Psoas muscle (tissue), 8 donors: ENCODE measurements around the gene ULK1. TPM values are rescaled to one million over a fixed set of nuclear protein-coding genes. Genes with fewer than 3 reads are reported as not detected.

Experiments
- ATAC-seq, 4 donors: fragments of 200-7000 bp; cut with Tn5 transposase; one replicate each; pipeline ENCODE4 v1.9.1; 2020; ENCODE audit warnings: moderate library complexity in 3 of 4, mild to moderate bottlenecking in 2 of 4
- DNase-seq, 2 donors: peaks; one replicate each; pipeline ENCODE4 v3.0.0-alpha.2; 2020
- H3K27ac ChIP-seq: fragments of 200-600 bp; one replicate; pipeline ENCODE4 v1.8.0; 2022
- H3K27me3 ChIP-seq, 3 donors: fragments of 200-600 bp in 1 of 3; one replicate each; pipeline versions ENCODE4 v1.6.1 to v1.8.0; 2013 to 2022; ENCODE audit warnings: low read length in 2 of 3, mild to moderate bottlenecking in 2 of 3, moderate library complexity in 1 of 3; ENCODE audit not compliant: insufficient read depth in 3 of 3
- H3K36me3 ChIP-seq, 2 donors: fragments of 200-600 bp in 1 of 2; one replicate each; pipeline versions ENCODE4 v1.6.1 to v1.8.0; 2013 to 2022; ENCODE audit warnings: low read depth in 1 of 2, mild to moderate bottlenecking in 1 of 2, moderate library complexity in 1 of 2; ENCODE audit not compliant: insufficient read depth in 1 of 2
- H3K4me1 ChIP-seq: fragments of 200-600 bp; one replicate; pipeline ENCODE4 v1.8.0; 2022
- H3K4me3 ChIP-seq: fragments of 200-600 bp; one replicate; pipeline ENCODE4 v1.8.0; 2022; ENCODE audit warnings: mild to moderate bottlenecking
- H3K9me3 ChIP-seq: fragments of 200-600 bp; one replicate; pipeline ENCODE4 v1.8.0; 2022
- WGBS, 3 donors: extraction: QIAGEN DNeasy Blood & Tissue Kit; methylation state at CpG; one replicate each; pipeline versions ENCODE4 v1.1.6 to v1.1.7; 2013; 5-methylcytosine and 5-hydroxymethylcytosine counted together
- intact Hi-C, 2 donors: fragments of 100-400 bp; cut with DNase I; formaldehyde crosslinking; loops; one replicate each; pipeline versions ENCODE4 v1.11.0 to v1.14.2; 2022
- polyA plus RNA-seq, 3 donors: library from polyadenylated mRNA; stranded (reverse); fragments of 200-250 nt; gene quantifications; one replicate each; pipeline ENCODE4 v1.2.3, GENCODE V29; 2013
- total RNA-seq, 4 donors: library from RNA; stranded (reverse); fragmentation: NEBNext Ultra II Directional in 2 of 4; extraction: Animal tissue kit (Norgen Biotek cat#: 25700) in 2 of 4; gene quantifications; one replicate each; pipeline versions ENCODE4 v1.2.1 to v1.2.4, GENCODE V29; 2021 to 2023
- TF ChIP-seq, protein P1 (sequence below): fragments of 200-600 bp; IDR thresholded peaks from one replicate; pipeline ENCODE4 v1.8.0; 2022; ENCODE audit warnings: antibody characterized with exemption
- donor health status: healthy with polysubstance abuse.
- donor health status: DM: no; HTN: no; CAD: no; lungs with moderate emphysema.
- donor health status: Bipolar disorder and iron deficiency.
- donor health status: healthy.
- donor health status: DM: yes; HTN: yes; CAD: no.
- donor health status: DM: no; HTN: no; CAD: no.
- donor health status: DM: no; HTN: no; CAD: no.
- donor health status: DM: yes; HTN: yes; CAD: no.

Gene ULK1
- total and polyA plus RNA-seq, 7 donors, result 4.1 to 90.4 (median 58.0) TPM

DNA sequence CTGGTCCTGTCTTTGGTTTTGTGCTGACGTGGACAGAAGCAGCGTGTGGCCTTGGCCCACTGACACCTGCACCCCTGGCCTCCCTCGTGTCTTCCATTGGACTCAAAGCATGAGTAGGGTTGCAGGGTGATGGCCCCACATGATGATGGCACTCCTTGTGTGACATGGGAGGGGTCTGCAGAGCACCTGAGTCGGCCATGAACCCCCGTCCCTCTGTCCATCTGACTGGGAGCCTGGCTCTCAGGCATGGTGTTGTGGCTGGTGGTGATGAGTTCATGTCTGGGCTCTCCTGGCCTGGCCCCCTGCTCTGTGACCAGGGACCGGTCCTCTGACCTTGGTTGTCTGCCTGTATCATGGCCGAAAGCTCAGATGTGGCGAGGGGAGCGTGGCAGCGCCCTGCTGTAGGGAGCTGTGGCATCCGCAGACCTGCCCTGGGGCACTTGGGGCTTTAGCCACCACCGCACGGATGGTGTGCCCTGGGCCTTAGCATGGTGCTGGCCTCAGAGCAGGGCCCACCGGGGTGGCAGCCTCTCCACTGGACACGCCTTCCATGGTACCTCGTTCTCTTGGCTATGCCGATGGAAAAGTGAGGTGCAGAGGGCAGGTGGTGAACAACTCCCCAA lies 16.7 kb downstream of the ULK1 start:
- ATAC-seq (no peak), DNase-seq (no peak)
- H3K9me3 ChIP-seq, result no peaks in the 10 kb centered on the region
- WGBS, 3 donors, result 93 to 95% (median 94%) methylated on average over 17 of the region's 17 CpGs
- peaks cover 0 to 95% of the 10 kb centered on the region in 2 donors for H3K36me3 ChIP-seq
- intact Hi-C loops, result no loop called here
- no peak overlapping the region for H3K4me3 ChIP-seq
- TF ChIP-seq, protein P1, sequence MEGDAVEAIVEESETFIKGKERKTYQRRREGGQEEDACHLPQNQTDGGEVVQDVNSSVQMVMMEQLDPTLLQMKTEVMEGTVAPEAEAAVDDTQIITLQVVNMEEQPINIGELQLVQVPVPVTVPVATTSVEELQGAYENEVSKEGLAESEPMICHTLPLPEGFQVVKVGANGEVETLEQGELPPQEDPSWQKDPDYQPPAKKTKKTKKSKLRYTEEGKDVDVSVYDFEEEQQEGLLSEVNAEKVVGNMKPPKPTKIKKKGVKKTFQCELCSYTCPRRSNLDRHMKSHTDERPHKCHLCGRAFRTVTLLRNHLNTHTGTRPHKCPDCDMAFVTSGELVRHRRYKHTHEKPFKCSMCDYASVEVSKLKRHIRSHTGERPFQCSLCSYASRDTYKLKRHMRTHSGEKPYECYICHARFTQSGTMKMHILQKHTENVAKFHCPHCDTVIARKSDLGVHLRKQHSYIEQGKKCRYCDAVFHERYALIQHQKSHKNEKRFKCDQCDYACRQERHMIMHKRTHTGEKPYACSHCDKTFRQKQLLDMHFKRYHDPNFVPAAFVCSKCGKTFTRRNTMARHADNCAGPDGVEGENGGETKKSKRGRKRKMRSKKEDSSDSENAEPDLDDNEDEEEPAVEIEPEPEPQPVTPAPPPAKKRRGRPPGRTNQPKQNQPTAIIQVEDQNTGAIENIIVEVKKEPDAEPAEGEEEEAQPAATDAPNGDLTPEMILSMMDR, result no peak
- H3K4me1 ChIP-seq, result peaks cover 9% of the 10 kb centered on the region
- H3K27me3 ChIP-seq, result no peaks in the 10 kb centered on the region
- no peak overlapping the region for H3K27ac ChIP-seq

DNA sequence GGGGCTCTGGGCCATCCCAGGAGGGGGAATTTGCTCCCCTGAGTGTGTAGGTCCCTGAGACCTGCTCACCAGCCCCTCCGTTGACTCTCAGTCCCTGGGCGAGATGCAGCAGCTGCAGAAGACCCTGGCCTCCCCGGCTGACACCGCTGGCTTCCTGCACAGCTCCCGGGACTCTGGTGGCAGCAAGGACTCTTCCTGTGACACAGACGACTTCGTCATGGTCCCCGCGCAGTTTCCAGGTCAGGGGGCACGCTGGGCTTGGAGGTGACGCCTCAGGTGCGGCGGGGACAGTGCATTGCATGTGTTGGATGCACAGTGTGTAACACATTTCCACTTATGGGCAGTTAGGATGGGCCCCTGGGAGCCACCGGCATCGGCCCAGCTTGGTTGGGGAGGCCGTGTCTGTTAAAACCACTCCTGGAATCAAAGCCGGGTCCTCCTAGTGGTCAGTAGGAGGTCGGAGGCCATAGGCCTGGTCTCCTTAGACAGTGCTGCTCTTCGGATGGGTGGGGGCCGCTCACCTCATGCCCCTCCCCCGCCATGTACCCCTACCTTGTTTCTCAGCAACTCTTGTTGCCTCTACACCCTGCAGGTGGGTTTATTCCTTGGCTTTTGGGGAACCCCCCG lies 17.5 kb downstream of the ULK1 start:
- WGBS, 3 donors, result 74 to 84% (median 78%) methylated on average over 22 of the region's 22 CpGs
- TF ChIP-seq, protein P1, result no peak
- Histone ChIP-seq H3K27me3 (no peaks in the 10 kb centered on the region), H3K9me3 (no peaks in the 10 kb centered on the region), H3K36me3 (peaks cover 0 to 96% of the 10 kb centered on the region in 2 donors), H3K4me1 (peaks cover 9% of the 10 kb centered on the region), H3K4me3 (no peak overlapping the region), H3K27ac (peak overlapping the region; percentile 27)
- DNase-seq, result no peak
- intact Hi-C loops, result no loop called here
- no peak for ATAC-seq

DNA sequence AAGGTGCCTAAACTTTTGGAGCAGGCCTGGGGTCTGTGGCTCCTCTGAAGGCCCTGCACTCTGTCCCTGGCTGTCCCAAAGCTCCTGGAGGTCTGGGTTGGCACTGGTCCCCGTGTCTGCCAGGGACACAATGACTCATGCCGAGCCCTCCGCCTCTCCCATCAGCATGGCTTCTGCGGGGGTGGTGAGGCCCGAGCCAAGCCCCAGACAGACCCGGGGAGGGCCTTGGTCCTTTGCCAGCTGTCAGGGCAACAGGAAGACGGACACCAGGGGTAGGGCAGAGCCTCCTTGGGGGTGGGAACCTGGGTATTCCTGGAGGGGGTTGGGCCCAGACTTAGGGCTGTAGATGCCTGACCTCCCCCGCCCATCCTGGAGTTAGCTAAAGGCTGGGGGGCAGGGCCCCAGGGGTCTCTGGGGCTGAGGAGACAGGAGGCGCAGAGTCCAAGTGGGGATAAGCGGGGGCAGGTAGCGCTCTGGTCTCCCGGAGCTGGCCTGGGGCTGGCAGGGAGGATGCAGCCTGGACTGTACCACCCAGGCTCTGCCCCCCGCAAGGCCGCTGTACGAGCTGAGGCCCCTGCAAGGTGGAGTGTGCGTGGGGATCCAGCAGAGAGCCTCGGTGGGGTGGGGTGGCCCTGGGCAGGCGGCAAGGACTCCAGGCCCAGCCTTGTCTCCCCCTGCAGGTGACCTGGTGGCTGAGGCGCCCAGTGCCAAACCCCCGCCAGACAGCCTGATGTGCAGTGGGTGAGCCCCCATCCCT lies 18.3 kb downstream of the ULK1 start:
- no peaks in the 10 kb centered on the region for H3K27me3 ChIP-seq
- intact Hi-C loops, result no loop called here
- peaks cover 9% of the 10 kb centered on the region for H3K4me1 ChIP-seq
- peak overlapping the region; percentile 27 for H3K27ac ChIP-seq
- DNase-seq (peak; percentile 79 to 88), ATAC-seq (peak; percentile 51 to 65 (median 56))
- TF ChIP-seq, protein P1, result no peak
- 61 to 68% (median 66%) methylated on average over 18 to 20 of the region's 20 CpGs for WGBS, 3 donors
- H3K9me3 ChIP-seq, result no peaks in the 10 kb centered on the region
- H3K4me3 ChIP-seq, result no peak overlapping the region
- peaks cover 0 to 94% of the 10 kb centered on the region in 2 donors for H3K36me3 ChIP-seq

- 89 to 92% (median 91%) methylated on average over 7 to 8 of the region's 8 CpGs for WGBS, 3 donors
- H3K9me3 ChIP-seq, result no peaks in the 10 kb centered on the region
- H3K4me1 ChIP-seq, result peaks cover 9% of the 10 kb centered on the region
- DNase-seq (no peak), ATAC-seq (no peak)
- no peaks in the 10 kb centered on the region for H3K27me3 ChIP-seq
- no peak overlapping the region for H3K4me3 ChIP-seq
- intact Hi-C loops, result no loop called here
- H3K27ac ChIP-seq, result no peak overlapping the region
- TF ChIP-seq, protein P1, result no peak
- peaks cover 0 to 93% of the 10 kb centered on the region in 2 donors for H3K36me3 ChIP-seq
These were observed 19.2 kb downstream of the ULK1 start for GRCh38 chr12:131913666-131914065.
